ENCODE measurements around the gene NUDT2.

Gene NUDT2

GRCh38 chr9:34385561-34386230, 56.3 kb downstream of the NUDT2 start:
- no peak for DNase-seq

- no peak for DNase-seq
Observed at GRCh38 chr9:34386656-34387055, 57.3 kb downstream of the NUDT2 start.

- no peak for DNase-seq
Observed at GRCh38 chr9:34387239-34387638, 57.9 kb downstream of the NUDT2 start.

GRCh38 chr9:34392511-34392910, 63.1 kb downstream of the NUDT2 start:
- no peak for DNase-seq
